Measurements from ENCODE around the gene AK8.

The AK8 gene

GRCh38 chr9:132879457-132880323 lies 1.6 kb upstream of the AK8 start:
- Mint-ChIP-seq H3K36me3 (no peaks in the 10 kb centered on the region), H3K4me1 (peaks cover 28% of the 10 kb centered on the region), H3K9me3 (no peaks in the 10 kb centered on the region), H3K27ac (peak overlapping the region; percentile 52), H3K4me3 (peak overlapping the region; percentile 70)
- ATAC-seq (no peak), DNase-seq (ENCODE audit: low spot score in 2 of 2) (no peak)

DNA sequence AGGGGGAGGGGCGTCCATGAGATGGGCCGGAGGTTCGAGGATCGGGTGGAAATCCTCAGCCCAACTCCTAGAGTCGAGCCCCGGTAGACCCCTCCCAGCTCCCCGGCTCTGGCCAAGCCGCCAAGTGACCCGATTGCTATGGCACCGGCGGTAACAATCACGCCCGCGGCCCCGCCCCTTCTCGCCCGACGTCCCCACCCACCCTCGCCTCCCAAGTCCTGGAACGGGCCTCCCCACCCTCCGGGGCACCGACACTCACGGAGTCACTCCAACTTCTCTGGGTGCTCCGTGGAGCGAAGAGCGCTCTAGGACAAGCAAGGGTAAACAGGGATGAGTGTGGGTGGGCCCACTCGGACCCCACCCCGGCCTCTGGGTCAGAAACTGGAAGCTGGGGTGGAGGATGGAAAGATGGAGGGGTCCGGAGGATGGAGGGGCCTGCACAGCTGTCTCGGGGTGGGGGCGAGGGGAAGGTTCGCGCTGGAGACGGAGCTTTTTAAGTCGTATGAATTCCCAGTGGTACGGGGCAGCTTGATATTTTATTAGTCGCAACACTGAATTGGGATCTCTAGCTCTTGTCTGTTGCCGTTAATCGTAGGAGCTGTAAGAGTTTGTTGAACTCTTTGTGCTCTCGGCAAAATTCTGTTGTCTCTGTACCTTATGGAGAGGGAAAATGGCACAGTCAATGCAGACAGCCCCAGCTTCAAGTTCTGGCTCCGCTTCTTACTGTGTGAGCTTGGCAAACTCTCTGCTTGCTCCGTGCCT lies 792 bp upstream of the AK8 start, which contains the start of gene SPACA9:
SPACA9 (plus strand) TSS at position 204 of the 762 bp plus-strand sequence. CDS start 5,050 bp downstream, outside the sequence.
- Mint-ChIP-seq H3K4me3 (peak within 1 kb of the TSS; percentile 70), H3K36me3 (no peaks in the 10 kb centered on the region), H3K27ac (peak within 1 kb of the TSS; percentile 52), H3K9me3 (no peaks in the 10 kb centered on the region), H3K4me1 (peaks cover 28% of the 10 kb centered on the region)
- ATAC-seq: peak; percentile 49
- DNase-seq (ENCODE audit: low spot score in 2 of 2): peak in 1 of 2 donors; percentile 53

GRCh38 chr9:132877458-132877823 lies 643 bp downstream of the AK8 start:
- no peak overlapping the region for H3K27ac Mint-ChIP-seq
- no peak for ATAC-seq

GRCh38 chr9:132876849-132877248 lies 1.2 kb downstream of the AK8 start:
- DNase-seq (ENCODE audit: low spot score in 2 of 2) (no peak), ATAC-seq (no peak)
- peaks cover 22% of the 10 kb centered on the region for H3K4me1 Mint-ChIP-seq
- no peaks in the 10 kb centered on the region for H3K9me3 Mint-ChIP-seq
- no peak overlapping the region for H3K27ac Mint-ChIP-seq
- no peaks in the 10 kb centered on the region for H3K36me3 Mint-ChIP-seq
- H3K4me3 Mint-ChIP-seq: peak overlapping the region; percentile 70

More at GRCh38 chr9:132877458-132877823, 643 bp downstream of the AK8 start:
- H3K4me1 Mint-ChIP-seq: peaks cover 28% of the 10 kb centered on the region
- H3K36me3 Mint-ChIP-seq: no peaks in the 10 kb centered on the region
- no peaks in the 10 kb centered on the region for H3K9me3 Mint-ChIP-seq
- no peak for DNase-seq (ENCODE audit: low spot score in 2 of 2)
- H3K4me3 Mint-ChIP-seq: peak overlapping the region; percentile 70

GRCh38 chr9:132875159-132875558 lies 2.9 kb downstream of the AK8 start:
- H3K36me3 Mint-ChIP-seq: no peaks in the 10 kb centered on the region
- DNase-seq (ENCODE audit: low spot score in 2 of 2) (no peak), ATAC-seq (no peak)
- no peaks in the 10 kb centered on the region for H3K9me3 Mint-ChIP-seq
- peaks cover 20% of the 10 kb centered on the region for H3K4me1 Mint-ChIP-seq
- H3K27ac Mint-ChIP-seq: no peak overlapping the region
- no peak overlapping the region for H3K4me3 Mint-ChIP-seq

DNA sequence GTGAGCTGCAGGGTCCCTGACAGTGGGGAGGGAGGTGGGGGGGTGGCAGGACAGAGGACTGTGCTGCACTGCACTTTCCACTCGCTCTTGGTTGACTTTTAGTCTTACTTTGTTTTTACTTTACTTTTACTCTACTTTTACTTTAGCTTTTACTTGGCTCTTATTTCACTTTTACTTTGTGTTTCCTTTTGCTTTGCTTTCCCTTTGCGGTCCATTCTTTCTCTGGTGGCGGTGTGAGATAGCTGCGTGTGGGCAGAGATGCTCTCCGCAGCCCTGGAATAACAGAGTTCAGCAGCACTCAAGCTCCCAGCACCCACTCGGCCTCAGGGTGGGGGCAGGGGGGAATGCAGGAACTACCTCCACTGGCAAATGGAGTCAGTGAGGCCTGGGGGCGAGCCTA lies 4.7 kb downstream of the AK8 start:
- DNase-seq (ENCODE audit: low spot score in 2 of 2) (no peak), ATAC-seq (peak; percentile 42)
- no peaks in the 10 kb centered on the region for H3K36me3 Mint-ChIP-seq
- H3K4me1 Mint-ChIP-seq: peaks cover 7% of the 10 kb centered on the region
- peak overlapping the region; percentile 35 for H3K4me3 Mint-ChIP-seq
- H3K27ac Mint-ChIP-seq: no peak overlapping the region
- H3K9me3 Mint-ChIP-seq: no peaks in the 10 kb centered on the region

- no peak for ATAC-seq
- H3K4me1 Mint-ChIP-seq: peaks cover 11% of the 10 kb centered on the region
- H3K36me3 Mint-ChIP-seq: no peaks in the 10 kb centered on the region
- no peak for DNase-seq (ENCODE audit: low spot score in 2 of 2)
- no peak overlapping the region for H3K4me3 Mint-ChIP-seq
- H3K27ac Mint-ChIP-seq: peak overlapping the region; percentile 60
- H3K9me3 Mint-ChIP-seq: no peaks in the 10 kb centered on the region
Measured at GRCh38 chr9:132869266-132869665, 8.8 kb downstream of the AK8 start.

- no peak overlapping the region for H3K4me3 Mint-ChIP-seq
- peaks cover 5% of the 10 kb centered on the region for H3K4me1 Mint-ChIP-seq
- ATAC-seq (no peak), DNase-seq (ENCODE audit: low spot score in 2 of 2) (no peak)
- H3K9me3 Mint-ChIP-seq: no peaks in the 10 kb centered on the region
- H3K36me3 Mint-ChIP-seq: no peaks in the 10 kb centered on the region
- H3K27ac Mint-ChIP-seq: no peak overlapping the region
Measured at GRCh38 chr9:132866898-132867297, 11.2 kb downstream of the AK8 start.

GRCh38 chr9:132864691-132865090 lies 13.4 kb downstream of the AK8 start:
- Mint-ChIP-seq H3K4me1 (peaks cover 5% of the 10 kb centered on the region), H3K36me3 (no peaks in the 10 kb centered on the region), H3K4me3 (no peak overlapping the region), H3K27ac (no peak overlapping the region), H3K9me3 (no peaks in the 10 kb centered on the region)
- ATAC-seq (no peak), DNase-seq (ENCODE audit: low spot score in 2 of 2) (no peak)

- Mint-ChIP-seq H3K4me1 (peaks cover 5% of the 10 kb centered on the region), H3K27ac (no peak overlapping the region), H3K36me3 (no peaks in the 10 kb centered on the region), H3K4me3 (no peak overlapping the region), H3K9me3 (no peaks in the 10 kb centered on the region)
- ATAC-seq (peak; percentile 39), DNase-seq (ENCODE audit: low spot score in 2 of 2) (no peak)
Measured at GRCh38 chr9:132864277-132864676, 13.8 kb downstream of the AK8 start.

- ATAC-seq (no peak), DNase-seq (ENCODE audit: low spot score in 2 of 2) (no peak)
- Mint-ChIP-seq H3K9me3 (no peaks in the 10 kb centered on the region), H3K27ac (no peak overlapping the region), H3K4me1 (peaks cover 5% of the 10 kb centered on the region), H3K36me3 (no peaks in the 10 kb centered on the region), H3K4me3 (no peak overlapping the region)
Measured at GRCh38 chr9:132863096-132863495, 15.0 kb downstream of the AK8 start.

GRCh38 chr9:132862533-132862932 lies 15.6 kb downstream of the AK8 start:
- no peak overlapping the region for H3K27ac Mint-ChIP-seq
- H3K4me3 Mint-ChIP-seq: no peak overlapping the region

DNA sequence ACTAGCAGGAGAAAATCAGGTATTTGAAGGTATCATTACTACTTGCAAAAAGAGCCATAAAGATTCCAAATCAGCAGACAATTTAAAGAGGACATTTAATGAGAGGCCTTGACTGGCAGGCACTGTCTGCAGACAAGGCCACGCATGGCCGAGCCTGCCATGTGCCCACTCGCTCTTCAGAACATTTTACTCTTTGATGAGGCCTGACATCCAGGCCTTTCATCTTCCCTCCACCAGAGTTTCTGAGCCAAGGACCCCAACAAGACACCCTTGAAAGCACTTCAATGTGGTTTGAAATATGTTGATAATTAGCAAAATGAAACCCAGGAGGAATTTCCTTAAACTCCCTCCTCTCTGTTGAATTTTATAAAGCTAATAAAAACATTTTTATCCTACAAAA lies 16.4 kb downstream of the AK8 start:
- peaks cover 5% of the 10 kb centered on the region for H3K4me1 Mint-ChIP-seq
- no peaks in the 10 kb centered on the region for H3K36me3 Mint-ChIP-seq
- DNase-seq (ENCODE audit: low spot score in 2 of 2): no peak
- ATAC-seq: no peak
- H3K9me3 Mint-ChIP-seq: no peaks in the 10 kb centered on the region
- no peak overlapping the region for H3K27ac Mint-ChIP-seq
- H3K4me3 Mint-ChIP-seq: no peak overlapping the region

More at GRCh38 chr9:132862533-132862932, 15.6 kb downstream of the AK8 start:
- ATAC-seq (peak; percentile 19), DNase-seq (ENCODE audit: low spot score in 2 of 2) (no peak)
- Mint-ChIP-seq H3K4me1 (peaks cover 5% of the 10 kb centered on the region), H3K9me3 (no peaks in the 10 kb centered on the region), H3K36me3 (no peaks in the 10 kb centered on the region)

DNA sequence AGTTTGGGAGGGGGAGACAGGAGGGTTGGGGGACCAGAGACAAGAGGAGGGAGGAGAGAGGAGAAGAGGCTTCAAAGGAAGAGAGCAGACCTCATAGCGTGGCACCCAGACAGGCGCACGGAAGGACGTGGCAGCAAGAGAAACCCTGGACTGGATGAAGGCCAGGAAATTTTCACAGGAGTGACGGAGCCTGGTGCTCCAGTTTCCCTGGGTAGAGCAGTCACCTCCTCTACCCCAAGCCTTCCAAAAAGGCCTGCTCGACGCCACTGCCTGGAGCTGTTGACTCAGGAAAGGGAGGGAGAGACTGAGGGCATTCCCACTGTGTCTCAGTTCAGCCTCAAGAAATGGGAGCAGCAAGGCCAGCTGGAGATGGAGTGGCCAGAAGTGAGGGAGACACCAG lies 19.3 kb downstream of the AK8 start:
- no peak for DNase-seq (ENCODE audit: low spot score in 2 of 2)
- Mint-ChIP-seq H3K4me3 (no peak overlapping the region), H3K27ac (no peak overlapping the region), H3K4me1 (peaks cover 7% of the 10 kb centered on the region), H3K9me3 (no peaks in the 10 kb centered on the region), H3K36me3 (no peaks in the 10 kb centered on the region)
- ATAC-seq: no peak

DNA sequence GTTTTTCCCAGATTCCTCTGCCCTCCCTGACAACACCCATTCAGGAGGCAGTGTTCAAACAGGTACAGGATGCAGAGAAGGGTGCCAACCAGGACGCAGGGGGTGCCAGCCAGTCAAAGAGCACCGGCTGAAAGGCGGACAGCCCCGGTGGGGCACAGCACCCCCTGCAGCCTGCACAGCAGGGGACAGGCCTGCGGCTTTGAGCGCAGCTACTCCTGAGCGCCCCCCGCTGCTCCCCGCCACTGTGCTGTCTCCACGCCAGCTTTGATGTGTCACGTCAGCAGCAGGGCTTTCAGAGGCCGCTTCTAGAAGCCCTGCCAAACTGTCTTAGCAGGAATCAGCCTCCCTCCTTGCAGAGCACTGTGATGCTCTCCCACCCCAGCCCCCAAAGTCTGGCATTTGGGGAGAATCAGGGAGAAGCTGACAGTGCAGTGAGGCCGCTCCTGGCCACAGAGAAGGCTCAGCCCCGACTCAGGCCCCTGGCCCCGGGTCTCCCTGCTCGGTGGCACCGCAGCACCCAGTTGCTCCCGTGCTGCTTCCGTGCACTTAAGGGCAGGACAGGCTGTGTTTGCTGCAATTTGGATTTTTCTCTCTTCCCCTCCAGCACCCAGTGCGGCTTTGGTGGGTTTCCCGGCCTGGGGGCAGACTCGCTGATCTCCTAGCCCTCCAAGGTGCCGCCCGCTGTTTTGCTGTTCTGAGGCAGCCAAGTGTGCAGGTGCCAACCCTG lies 20.3 kb downstream of the AK8 start:
- Mint-ChIP-seq H3K9me3 (no peaks in the 10 kb centered on the region), H3K27ac (no peak overlapping the region), H3K4me1 (peaks cover 7% of the 10 kb centered on the region), H3K36me3 (no peaks in the 10 kb centered on the region), H3K4me3 (no peak overlapping the region)
- ATAC-seq: no peak
- DNase-seq (ENCODE audit: low spot score in 2 of 2): no peak

Measured in stimulated activated effector memory CD8-positive, alpha-beta T cell treated with anti-CD3 and anti-CD28 coated beads, Interleukin-12 subunit alpha, Interleukin-12 subunit beta, amount 100 ng/mL, for 72 hours (primary cell).